GM19467 (cell line): Measurements from ENCODE around the gene DNASE1.

ENCODE experiments used
- ATAC-seq: cut with Tn5 transposase; IDR thresholded peaks from one replicate; pipeline ENCODE4 v1.9.1; 2021; ENCODE audit warnings: mild to moderate bottlenecking, moderate library complexity; ENCODE audit not compliant: unreplicated experiment

DNASE1 gene

GRCh38 chr16:3694051-3694450, 39.6 kb downstream of the DNASE1 start:
- ATAC-seq = no peak

DNA sequence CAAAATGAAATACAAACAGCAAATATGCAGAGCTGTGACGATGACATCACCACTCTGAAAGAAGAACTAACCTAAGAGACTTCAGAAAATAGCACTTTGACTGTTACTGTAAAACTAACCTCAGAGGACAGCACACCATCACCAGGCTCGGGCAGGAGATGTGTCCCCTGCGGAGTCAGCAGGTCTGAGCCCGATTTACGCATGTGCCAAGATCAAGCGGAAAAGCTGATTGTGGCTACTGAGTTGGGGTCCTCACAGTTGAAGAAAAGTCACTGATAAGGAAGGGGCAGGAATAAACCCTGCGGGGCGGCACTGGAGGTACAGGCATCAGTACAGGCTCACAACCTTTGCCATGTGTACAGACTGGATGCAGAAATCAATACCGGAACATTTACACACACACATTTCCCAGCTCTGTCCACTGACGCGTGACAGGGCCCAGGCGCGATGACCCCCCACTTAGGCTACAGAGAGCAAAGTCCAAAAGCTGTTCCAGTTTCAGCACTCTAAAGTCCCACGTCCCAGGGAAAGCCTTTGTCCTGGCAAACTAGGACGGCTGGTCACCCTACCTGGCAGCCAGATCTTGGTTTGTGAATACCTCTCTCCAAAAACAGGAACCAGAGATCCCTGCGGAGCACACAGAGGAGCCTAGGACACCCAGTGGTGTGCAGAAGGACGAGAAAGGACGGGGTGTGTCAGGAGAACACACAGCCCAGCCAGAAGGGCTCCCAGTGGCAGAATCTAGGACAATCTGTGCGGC, 41.3 kb downstream of the DNASE1 start:
- no peak for ATAC-seq

GRCh38 chr16:3696425-3697218, 42.1 kb downstream of the DNASE1 start:
- ATAC-seq = no peak

- ATAC-seq = no peak
Measured at GRCh38 chr16:3698941-3699340, 44.5 kb downstream of the DNASE1 start.

- no peak for ATAC-seq
Measured at GRCh38 chr16:3701531-3701930, 47.0 kb downstream of the DNASE1 start.

- ATAC-seq = no peak
Measured at GRCh38 chr16:3702082-3702481, 47.6 kb downstream of the DNASE1 start.

DNA sequence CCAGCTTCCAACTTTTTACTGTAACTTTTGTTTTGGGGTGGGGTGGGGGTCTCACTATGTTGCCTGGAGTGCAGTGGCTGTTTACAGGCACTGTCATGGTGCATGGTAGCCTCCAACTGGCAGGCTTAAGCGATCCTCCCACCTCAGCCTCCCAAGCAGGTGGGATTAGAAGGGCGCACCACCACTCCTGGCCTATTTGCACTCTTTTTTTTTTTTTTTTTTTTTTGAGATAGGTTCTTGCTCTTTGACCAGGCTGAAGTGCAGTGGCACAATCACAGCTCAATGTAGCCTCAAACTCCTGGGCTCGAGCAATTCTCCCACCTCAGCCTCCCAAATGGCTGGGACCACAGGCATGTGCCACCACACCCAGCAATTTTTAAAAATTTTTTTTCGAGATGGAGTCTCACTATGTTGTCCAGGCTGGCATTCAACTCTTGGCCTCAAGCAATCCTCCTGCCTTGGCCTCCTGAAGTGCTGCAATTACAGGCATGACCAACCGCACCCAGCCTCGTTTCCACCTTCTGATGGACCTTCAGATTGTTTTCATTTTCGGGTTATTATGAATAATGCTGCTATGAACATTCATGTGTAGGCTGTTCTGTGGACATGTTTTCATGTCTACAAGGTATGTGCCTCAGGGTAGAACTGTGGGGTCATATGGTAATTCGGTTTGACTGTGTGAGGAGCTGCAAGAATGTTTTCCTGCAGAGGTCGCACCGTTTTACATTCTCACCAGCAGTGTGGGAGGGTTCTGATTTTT, 51.9 kb downstream of the DNASE1 start:
- no peak for ATAC-seq
